MCF 10A (cell line): ENCODE measurements around the gene GAS7. TPM values are rescaled to one million over a fixed set of nuclear protein-coding genes. Genes with fewer than 3 reads are reported as not detected.

Experiments used
- BruUV-seq: library from RNA; stranded (reverse); fragments of 400-500 nt; replicated peaks from 2 replicates; lab custom pipeline; 2021; lab: Mats Ljungman, UMichigan
- CTCF ChIA-PET: fragments of 300-600 bp; sonication (Branson Sonifier 250); formaldehyde crosslinking; extraction: SDS; loops from one replicate; lab custom pipeline; 2021; ENCODE audit warnings: antibody characterized with exemption, inconsistent platforms; lab: Yijun Ruan, JAX
- POLR2A ChIA-PET: fragments of 300-600, 350-650 bp; sonication (Branson Sonifier 250); formaldehyde crosslinking; extraction: SDS; loops from one replicate; lab custom pipeline; 2020; ENCODE audit warnings: antibody characterized with exemption, inconsistent platforms; lab: Yijun Ruan, JAX
- DNase-seq: peaks from one replicate; pipeline ENCODE4 v3.0.0-alpha.2; 2018; ENCODE audit not compliant: unreplicated experiment
- H3K27ac Mint-ChIP-seq: one replicate; pipeline ENCODE4 v1.8.0; 2022; ENCODE audit warnings: mild to moderate bottlenecking, low read depth, mixed read lengths; ENCODE audit not compliant: unreplicated experiment
- H3K27me3 Mint-ChIP-seq: one replicate; pipeline ENCODE4 v1.8.0; 2022; ENCODE audit warnings: mixed read lengths; ENCODE audit not compliant: insufficient read depth, unreplicated experiment
- H3K36me3 Mint-ChIP-seq: one replicate; pipeline ENCODE4 v1.8.0; 2022; ENCODE audit warnings: mild to moderate bottlenecking, moderate library complexity, mixed read lengths; ENCODE audit not compliant: insufficient read depth, unreplicated experiment
- H3K4me1 Mint-ChIP-seq: one replicate; pipeline ENCODE4 v1.8.0; 2022; ENCODE audit warnings: mixed read lengths; ENCODE audit not compliant: insufficient read depth, unreplicated experiment
- H3K4me3 Mint-ChIP-seq: one replicate; pipeline ENCODE4 v1.8.0; 2022; ENCODE audit warnings: mild to moderate bottlenecking, moderate library complexity, mixed read lengths; ENCODE audit not compliant: unreplicated experiment
- H3K9me3 Mint-ChIP-seq: one replicate; pipeline ENCODE4 v1.8.0; 2022; ENCODE audit warnings: mixed read lengths; ENCODE audit not compliant: unreplicated experiment
- CTCF ChIP-seq: fragments of 200-600 bp; IDR thresholded peaks from one replicate; pipeline ENCODE4 v1.8.0; 2022; ENCODE audit warnings: antibody characterized with exemption, mild to moderate bottlenecking; ENCODE audit not compliant: unreplicated experiment
- intact Hi-C: fragments of 100-400 bp; cut with micrococcal nuclease; formaldehyde crosslinking; loops from 2 replicates; pipeline ENCODE4 v1.14.1; 2022
- total RNA-seq: library from RNA; stranded (reverse); gene quantifications from 2 replicates; pipeline ENCODE4 v1.2.3, GENCODE V29; 2022

GAS7 gene
- total RNA-seq, 1 experiment from 2014 or later, result not detected

- DNase-seq, result no peak
- TF ChIP-seq CTCF, result no peak
- Mint-ChIP-seq H3K4me1 (no peaks in the 10 kb centered on the region), H3K27me3 (no peaks in the 10 kb centered on the region), H3K27ac (no peak overlapping the region), H3K4me3 (no peak overlapping the region), H3K36me3 (no peaks in the 10 kb centered on the region), H3K9me3 (peaks cover 29% of the 10 kb centered on the region)
- intact Hi-C loops, result no loop called here
- no TSS peak for BruUV-seq
- ChIA-PET CTCF (interaction anchor here (0.6 kb wide), 1 partner anchor 89 kb away, joined by 3 read pairs; no protein-coding TSS in a partner anchor), POLR2A (no interaction called here)
Observed at GRCh38 chr17:9862220-9862619, 336.2 kb downstream of the GAS7 start.

GRCh38 chr17:9860851-9861250 is 337.6 kb downstream of the GAS7 start:
- Mint-ChIP-seq H3K9me3 (peaks cover 29% of the 10 kb centered on the region), H3K27ac (no peak overlapping the region), H3K36me3 (no peaks in the 10 kb centered on the region), H3K27me3 (no peaks in the 10 kb centered on the region), H3K4me3 (no peak overlapping the region), H3K4me1 (no peaks in the 10 kb centered on the region)
- no peak for TF ChIP-seq CTCF
- POLR2A ChIA-PET, result no interaction called here
- BruUV-seq, result no TSS peak
- DNase-seq, result no peak
- intact Hi-C loops, result no loop called here
- CTCF ChIA-PET, result interaction anchor here (0.6 kb wide), 1 partner anchor 623 kb away, joined by 4 read pairs; no protein-coding TSS in a partner anchor

Other genes starting within 250 kb of the GAS7 start
- not detected in 2 replicates for gene MYH13, start 174.4 kb upstream of the GAS7 start, total RNA-seq
- not detected in 2 replicates for gene MYH8, start 223.3 kb upstream of the GAS7 start, total RNA-seq